ENCODE results near the gene MRPL2.

DNA sequence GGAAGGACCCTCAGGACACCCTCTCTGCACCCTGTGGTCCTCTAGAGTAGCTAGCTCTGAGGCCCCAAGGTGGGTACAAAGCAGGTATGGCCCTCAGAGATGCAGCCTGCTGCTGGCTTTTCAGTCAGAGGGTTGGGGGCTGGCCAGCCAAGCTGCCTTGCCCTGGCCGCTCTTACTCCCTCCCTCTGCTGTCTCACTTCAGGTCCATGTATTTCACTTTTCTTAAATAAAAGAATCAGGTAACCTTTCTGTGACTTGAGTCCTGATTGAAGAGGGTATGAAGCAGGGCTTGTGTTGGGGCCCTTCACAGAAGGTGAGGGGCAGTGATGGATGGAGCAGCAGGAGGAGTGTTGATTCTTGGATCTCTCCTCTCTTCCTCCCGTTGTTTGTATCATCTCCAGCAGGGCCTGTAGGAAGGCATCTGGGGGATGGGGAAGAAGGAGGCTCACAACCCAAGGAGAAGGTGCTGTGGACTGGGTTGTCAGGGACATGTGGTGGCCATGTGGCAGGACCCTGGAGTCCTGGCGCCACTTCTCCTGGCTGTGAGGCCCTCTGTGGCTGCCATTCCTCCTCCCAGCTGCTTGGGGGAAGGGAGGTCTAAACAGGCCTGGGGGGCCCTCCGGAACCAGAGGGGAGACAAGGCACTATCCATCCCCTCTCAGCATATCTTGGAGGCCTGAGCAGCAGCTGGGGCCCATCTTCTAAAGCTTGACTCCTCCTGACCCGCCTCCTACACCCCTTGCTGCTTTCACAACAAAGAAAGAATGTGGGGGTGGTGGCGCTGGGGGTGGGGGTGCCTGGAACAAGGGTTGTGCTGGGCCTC lies 15.8 kb upstream of the MRPL2 start:
- TF ChIP-seq, protein P1, sequence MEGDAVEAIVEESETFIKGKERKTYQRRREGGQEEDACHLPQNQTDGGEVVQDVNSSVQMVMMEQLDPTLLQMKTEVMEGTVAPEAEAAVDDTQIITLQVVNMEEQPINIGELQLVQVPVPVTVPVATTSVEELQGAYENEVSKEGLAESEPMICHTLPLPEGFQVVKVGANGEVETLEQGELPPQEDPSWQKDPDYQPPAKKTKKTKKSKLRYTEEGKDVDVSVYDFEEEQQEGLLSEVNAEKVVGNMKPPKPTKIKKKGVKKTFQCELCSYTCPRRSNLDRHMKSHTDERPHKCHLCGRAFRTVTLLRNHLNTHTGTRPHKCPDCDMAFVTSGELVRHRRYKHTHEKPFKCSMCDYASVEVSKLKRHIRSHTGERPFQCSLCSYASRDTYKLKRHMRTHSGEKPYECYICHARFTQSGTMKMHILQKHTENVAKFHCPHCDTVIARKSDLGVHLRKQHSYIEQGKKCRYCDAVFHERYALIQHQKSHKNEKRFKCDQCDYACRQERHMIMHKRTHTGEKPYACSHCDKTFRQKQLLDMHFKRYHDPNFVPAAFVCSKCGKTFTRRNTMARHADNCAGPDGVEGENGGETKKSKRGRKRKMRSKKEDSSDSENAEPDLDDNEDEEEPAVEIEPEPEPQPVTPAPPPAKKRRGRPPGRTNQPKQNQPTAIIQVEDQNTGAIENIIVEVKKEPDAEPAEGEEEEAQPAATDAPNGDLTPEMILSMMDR (IDR thresholded peaks at IDR 0.05) = no peak
- TF ChIP-seq POLR2A (IDR thresholded peaks at IDR 0.05) = no peak
